ENCODE data around the gene OGG1.

The OGG1 gene

GRCh38 chr3:9715764-9716437 is 33.9 kb upstream of the OGG1 start (continued):
- no peak for TF ChIP-seq HOXA7 (CRISPR knock-in tag; IDR thresholded peaks at IDR 0.05; ENCODE audit: borderline replicate concordance)
- TF ChIP-seq ZNF174 (tag by site-specific recombination; IDR thresholded peaks at IDR 0.05): no peak
- no peak for TF ChIP-seq ZNF311 (tag by site-specific recombination; IDR thresholded peaks at IDR 0.05; ENCODE audit: borderline replicate concordance)
- TF ChIP-seq, protein P1, sequence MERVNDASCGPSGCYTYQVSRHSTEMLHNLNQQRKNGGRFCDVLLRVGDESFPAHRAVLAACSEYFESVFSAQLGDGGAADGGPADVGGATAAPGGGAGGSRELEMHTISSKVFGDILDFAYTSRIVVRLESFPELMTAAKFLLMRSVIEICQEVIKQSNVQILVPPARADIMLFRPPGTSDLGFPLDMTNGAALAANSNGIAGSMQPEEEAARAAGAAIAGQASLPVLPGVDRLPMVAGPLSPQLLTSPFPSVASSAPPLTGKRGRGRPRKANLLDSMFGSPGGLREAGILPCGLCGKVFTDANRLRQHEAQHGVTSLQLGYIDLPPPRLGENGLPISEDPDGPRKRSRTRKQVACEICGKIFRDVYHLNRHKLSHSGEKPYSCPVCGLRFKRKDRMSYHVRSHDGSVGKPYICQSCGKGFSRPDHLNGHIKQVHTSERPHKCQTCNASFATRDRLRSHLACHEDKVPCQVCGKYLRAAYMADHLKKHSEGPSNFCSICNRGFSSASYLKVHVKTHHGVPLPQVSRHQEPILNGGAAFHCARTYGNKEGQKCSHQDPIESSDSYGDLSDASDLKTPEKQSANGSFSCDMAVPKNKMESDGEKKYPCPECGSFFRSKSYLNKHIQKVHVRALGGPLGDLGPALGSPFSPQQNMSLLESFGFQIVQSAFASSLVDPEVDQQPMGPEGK (tag by site-specific recombination; IDR thresholded peaks at IDR 0.05): peak; percentile 68
- no peak for TF ChIP-seq ZNF596 (tag by site-specific recombination; IDR thresholded peaks at IDR 0.05)
- TF ChIP-seq ZNF140 (tag by site-specific recombination; IDR thresholded peaks at IDR 0.05): no peak
- no peak for TF ChIP-seq ZNF202 (tag by site-specific recombination; IDR thresholded peaks at IDR 0.05; ENCODE audit: borderline replicate concordance)
- no peak for TF ChIP-seq ZNF514 (tag by site-specific recombination; IDR thresholded peaks at IDR 0.05)
- TF ChIP-seq ZNF280D (tag by site-specific recombination; IDR thresholded peaks at IDR 0.05): no peak
- TF ChIP-seq ZNF274 (IDR thresholded peaks at IDR 0.05; ENCODE audit: low read length): no peak
- TF ChIP-seq ZNF274 (tag by site-specific recombination; IDR thresholded peaks at IDR 0.05; ENCODE audit: borderline replicate concordance): no peak
- TF ChIP-seq ZNF658 (tag by site-specific recombination; IDR thresholded peaks at IDR 0.05): no peak
- TF ChIP-seq ZNF48 (tag by site-specific recombination; IDR thresholded peaks at IDR 0.05): no peak
- TF ChIP-seq, protein P2, sequence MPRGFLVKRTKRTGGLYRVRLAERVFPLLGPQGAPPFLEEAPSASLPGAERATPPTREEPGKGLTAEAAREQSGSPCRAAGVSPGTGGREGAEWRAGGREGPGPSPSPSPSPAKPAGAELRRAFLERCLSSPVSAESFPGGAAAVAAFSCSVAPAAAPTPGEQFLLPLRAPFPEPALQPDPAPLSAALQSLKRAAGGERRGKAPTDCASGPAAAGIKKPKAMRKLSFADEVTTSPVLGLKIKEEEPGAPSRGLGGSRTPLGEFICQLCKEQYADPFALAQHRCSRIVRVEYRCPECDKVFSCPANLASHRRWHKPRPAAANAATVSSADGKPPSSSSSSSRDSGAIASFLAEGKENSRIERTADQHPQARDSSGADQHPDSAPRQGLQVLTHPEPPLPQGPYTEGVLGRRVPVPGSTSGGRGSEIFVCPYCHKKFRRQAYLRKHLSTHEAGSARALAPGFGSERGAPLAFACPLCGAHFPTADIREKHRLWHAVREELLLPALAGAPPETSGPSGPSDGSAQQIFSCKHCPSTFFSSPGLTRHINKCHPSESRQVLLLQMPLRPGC (tag by site-specific recombination; IDR thresholded peaks at IDR 0.05): no peak
- no peak for TF ChIP-seq ZNF132 (tag by site-specific recombination; IDR thresholded peaks at IDR 0.05; ENCODE audit: borderline replicate concordance)

DNA sequence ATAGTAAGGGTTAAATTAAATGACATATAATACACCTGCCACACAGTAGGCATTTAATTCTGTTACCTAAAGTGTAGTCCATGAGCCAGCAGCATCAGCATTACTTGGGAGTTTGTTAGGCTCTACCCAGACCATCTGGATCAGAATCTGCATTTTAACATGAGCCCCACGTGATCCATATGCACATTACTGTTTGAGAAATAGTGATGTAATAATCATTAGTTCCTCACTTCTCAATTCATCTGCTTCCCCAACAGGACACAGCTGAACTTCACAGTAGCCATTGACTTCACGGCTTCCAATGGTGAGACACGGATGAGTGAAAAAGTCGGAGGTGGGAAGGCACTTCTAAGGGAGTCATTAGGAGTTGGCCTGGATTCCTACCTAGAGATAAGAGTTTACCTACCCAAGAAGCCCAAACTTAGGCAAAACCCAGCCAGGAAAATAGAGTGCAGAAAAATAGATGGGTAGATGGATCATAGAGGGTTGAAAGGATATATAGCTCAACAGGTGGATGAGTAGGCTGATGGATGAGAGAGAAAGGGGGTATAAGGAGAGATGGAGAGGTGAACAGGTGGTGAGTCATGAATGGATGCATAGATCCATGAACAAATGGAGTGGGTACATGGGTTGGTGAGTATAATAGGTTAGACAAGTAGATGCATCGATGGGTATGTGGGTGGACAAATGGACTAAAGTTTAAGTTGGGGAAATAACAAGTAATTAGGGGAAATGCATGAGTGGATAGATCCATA is 32.8 kb upstream of the OGG1 start:
- ChIA-PET CTCF (interaction anchor here (1.2 to 1.6 kb wide), 2 partner anchors 11 to 127 kb away, joined by 3 to 5 read pairs; partner anchors contain the start of gene RPUSD3), POLR2A (no interaction called here)
- Histone ChIP-seq H3K27ac (ENCODE audit: extremely low read depth, low read depth, low read length) (no peak overlapping the region), H3K36me3 (ENCODE audit: control insufficient read depth in 2 of 2, insufficient read depth in 1 of 2, low read length in 2 of 2) (no peaks in the 10 kb centered on the region), H3K4me1 (ENCODE audit: control insufficient read depth, insufficient read depth, low read length) (no peaks in the 10 kb centered on the region), H3K4me3 (ENCODE audit: low read depth, low read length) (no peak overlapping the region), H3K9me3 (ENCODE audit: control insufficient read depth, insufficient read depth, low read depth, low read length) (no peaks in the 10 kb centered on the region)
- peak; percentile 87 for TF ChIP-seq ZBTB17 (tag by site-specific recombination; IDR thresholded peaks at IDR 0.05)
- TF ChIP-seq, protein P3, sequence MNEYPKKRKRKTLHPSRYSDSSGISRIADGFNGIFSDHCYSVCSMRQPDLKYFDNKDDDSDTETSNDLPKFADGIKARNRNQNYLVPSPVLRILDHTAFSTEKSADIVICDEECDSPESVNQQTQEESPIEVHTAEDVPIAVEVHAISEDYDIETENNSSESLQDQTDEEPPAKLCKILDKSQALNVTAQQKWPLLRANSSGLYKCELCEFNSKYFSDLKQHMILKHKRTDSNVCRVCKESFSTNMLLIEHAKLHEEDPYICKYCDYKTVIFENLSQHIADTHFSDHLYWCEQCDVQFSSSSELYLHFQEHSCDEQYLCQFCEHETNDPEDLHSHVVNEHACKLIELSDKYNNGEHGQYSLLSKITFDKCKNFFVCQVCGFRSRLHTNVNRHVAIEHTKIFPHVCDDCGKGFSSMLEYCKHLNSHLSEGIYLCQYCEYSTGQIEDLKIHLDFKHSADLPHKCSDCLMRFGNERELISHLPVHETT (tag by site-specific recombination; IDR thresholded peaks at IDR 0.05): no peak
- no peak for TF ChIP-seq ZBTB1 (tag by site-specific recombination; IDR thresholded peaks at IDR 0.05)
- TF ChIP-seq ZNF558 (tag by site-specific recombination; IDR thresholded peaks at IDR 0.05): no peak
- no peak for TF ChIP-seq ZNF561 (tag by site-specific recombination; IDR thresholded peaks at IDR 0.05; ENCODE audit: borderline replicate concordance)
- peak; percentile 93 for TF ChIP-seq SCRT1 (tag by site-specific recombination; IDR thresholded peaks at IDR 0.05; ENCODE audit: borderline replicate concordance)
- peak; percentile 96 for TF ChIP-seq SCRT2 (tag by site-specific recombination; IDR thresholded peaks at IDR 0.05)
- TF ChIP-seq, protein P4, sequence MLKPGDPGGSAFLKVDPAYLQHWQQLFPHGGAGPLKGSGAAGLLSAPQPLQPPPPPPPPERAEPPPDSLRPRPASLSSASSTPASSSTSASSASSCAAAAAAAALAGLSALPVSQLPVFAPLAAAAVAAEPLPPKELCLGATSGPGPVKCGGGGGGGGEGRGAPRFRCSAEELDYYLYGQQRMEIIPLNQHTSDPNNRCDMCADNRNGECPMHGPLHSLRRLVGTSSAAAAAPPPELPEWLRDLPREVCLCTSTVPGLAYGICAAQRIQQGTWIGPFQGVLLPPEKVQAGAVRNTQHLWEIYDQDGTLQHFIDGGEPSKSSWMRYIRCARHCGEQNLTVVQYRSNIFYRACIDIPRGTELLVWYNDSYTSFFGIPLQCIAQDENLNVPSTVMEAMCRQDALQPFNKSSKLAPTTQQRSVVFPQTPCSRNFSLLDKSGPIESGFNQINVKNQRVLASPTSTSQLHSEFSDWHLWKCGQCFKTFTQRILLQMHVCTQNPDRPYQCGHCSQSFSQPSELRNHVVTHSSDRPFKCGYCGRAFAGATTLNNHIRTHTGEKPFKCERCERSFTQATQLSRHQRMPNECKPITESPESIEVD (tag by site-specific recombination; IDR thresholded peaks at IDR 0.05): no peak
- TF ChIP-seq ZNF555 (tag by site-specific recombination; conservative IDR thresholded peaks at IDR 0.05): no peak
- TF ChIP-seq ZNF571 (tag by site-specific recombination; IDR thresholded peaks at IDR 0.05): no peak

Data from HEK293 (cell line).